A549 treated with ZK216348 at 1 μM for 4 hours (cell line): ENCODE data around the gene NAGPA. TPM values are rescaled to one million over a fixed set of nuclear protein-coding genes. Genes with fewer than 3 reads are reported as not detected.

Experiments
- total RNA-seq: library from RNA; stranded (reverse); fragments of 200-300 nt; extraction: Qiagen RNA extraction; gene quantifications from 5 replicates; pipeline ENCODE4 v1.2.3, GENCODE V29; 2022; ENCODE audit warnings: low read depth

NAGPA gene
- total RNA-seq: 12.4 to 19.2 TPM (median 18.4 TPM) in 5 replicates

GRCh38 chr16:5033256-5034166, at the start of gene NAGPA:
TSS of gene NAGPA (minus strand) at chr16:5033935. CDS start at chr16:5033914, 21 bp downstream.

GRCh38 chr16:5071681-5072333, 38.1 kb upstream of the NAGPA start, which contains the start of gene ALG1:
TSS of gene ALG1 (plus strand) at chr16:5071843. CDS start at chr16:5071850, 7 bp downstream.

GRCh38 chr16:5065813-5066212, 32.1 kb upstream of the NAGPA start, which contains the start of gene C16orf89:
TSS of gene C16orf89 (minus strand) at chr16:5065956. CDS start at chr16:5065908, 48 bp downstream.

Other genes with a start within 250 kb of the NAGPA start
- gene SEPTIN12, start 245.6 kb downstream of the NAGPA start, total RNA-seq: not detected in 5 replicates
- not detected in 5 replicates for gene SMIM22, start 238.6 kb downstream of the NAGPA start, total RNA-seq
- 10.7 to 16.2 TPM (median 15.6 TPM) in 5 replicates for gene ROGDI, start 231.3 kb downstream of the NAGPA start, total RNA-seq
- gene GLYR1, start 186.6 kb downstream of the NAGPA start, total RNA-seq: 40.4 to 43.5 TPM (median 41.0 TPM) in 5 replicates
- 21.5 to 30.9 TPM (median 27.2 TPM) in 5 replicates for gene UBN1, start 186.5 kb downstream of the NAGPA start, total RNA-seq
- 2.6 to 4.8 TPM (median 4.1 TPM) in 5 replicates for gene PPL, start 96.8 kb downstream of the NAGPA start, total RNA-seq
- gene SEC14L5, start 75.6 kb downstream of the NAGPA start, total RNA-seq: 0.05 to 0.11 TPM (median 0.11 TPM) in 3 of 5 replicates, not detected in the others
- gene C16orf89, start 32.0 kb upstream of the NAGPA start, total RNA-seq: not detected in 5 replicates
- 28.2 to 37.7 TPM (median 37.2 TPM) in 5 replicates for gene ALG1, start 37.9 kb upstream of the NAGPA start, total RNA-seq
- 21.9 to 27.8 TPM (median 27.2 TPM) in 5 replicates for gene EEF2KMT, start 63.9 kb upstream of the NAGPA start, total RNA-seq